AG10803 (cell line): ENCODE data around the gene DOCK4.

Experiments
- DNase-seq: peaks from one replicate; pipeline ENCODE4 v3.0.0; 2010; ENCODE audit warnings: low read depth
- H3K4me3 ChIP-seq: 2 replicates; pipeline ENCODE4 v1.5.1; 2011; ENCODE audit warnings: mild to moderate bottlenecking, low read length, control low read depth
- CTCF ChIP-seq: conservative IDR thresholded peaks from 2 replicates; pipeline ENCODE4 v1.5.1; 2011; ENCODE audit warnings: mild to moderate bottlenecking, low read length, control low read depth, inconsistent platforms

The DOCK4 gene

GRCh38 chr7:112073530-112073929, 132.7 kb downstream of the DOCK4 start:
- no peak overlapping the region for H3K4me3 ChIP-seq
- no peak for TF ChIP-seq CTCF
- DNase-seq, result no peak

GRCh38 chr7:112072541-112073245, 133.5 kb downstream of the DOCK4 start:
- TF ChIP-seq CTCF, result no peak
- DNase-seq, result no peak
- no peak overlapping the region for H3K4me3 ChIP-seq

- no peak overlapping the region for H3K4me3 ChIP-seq
- no peak for DNase-seq
- TF ChIP-seq CTCF, result no peak
Observed at GRCh38 chr7:112071856-112072255, 134.3 kb downstream of the DOCK4 start.

- DNase-seq, result no peak
- H3K4me3 ChIP-seq, result no peak overlapping the region
- TF ChIP-seq CTCF, result no peak
Observed at GRCh38 chr7:112070674-112071256, 135.4 kb downstream of the DOCK4 start.

GRCh38 chr7:112069879-112070321, 136.3 kb downstream of the DOCK4 start:
- H3K4me3 ChIP-seq, result no peak overlapping the region
- peak; percentile 5 for DNase-seq
- no peak for TF ChIP-seq CTCF

GRCh38 chr7:112068967-112069366, 137.2 kb downstream of the DOCK4 start:
- no peak for TF ChIP-seq CTCF
- no peak overlapping the region for H3K4me3 ChIP-seq
- DNase-seq, result no peak
